M059J (cell line): ENCODE results near the gene GATC. TPM values are rescaled to one million over a fixed set of nuclear protein-coding genes. Genes with fewer than 3 reads are reported as not detected.
A peak's percentile ranks its signal among the peaks of the same experiment; 100 is the strongest.
"Not testable (repeated sequence)": the region's sequence is repeated elsewhere in the genome, so short reads cannot be mapped to it uniquely, and the experiment has no call there.

Experiments used
- DNase-seq: peaks from one replicate; pipeline ENCODE4 v3.0.0-alpha.2; 2012; ENCODE audit warnings: low read depth
- total RNA-seq: library from RNA; depleted of rRNA; stranded (reverse); fragments of >200 nt; shearing (Covaris generic); gene quantifications from 2 replicates; pipeline ENCODE4 v1.2.3, GENCODE V29; 2014

The GATC gene
- total RNA-seq, 1 experiment from 2014 or later = 22.3 TPM

- DNase-seq = peak; percentile 31
Observed at GRCh38 chr12:120470150-120470784, 24.0 kb downstream of the GATC start.

DNA sequence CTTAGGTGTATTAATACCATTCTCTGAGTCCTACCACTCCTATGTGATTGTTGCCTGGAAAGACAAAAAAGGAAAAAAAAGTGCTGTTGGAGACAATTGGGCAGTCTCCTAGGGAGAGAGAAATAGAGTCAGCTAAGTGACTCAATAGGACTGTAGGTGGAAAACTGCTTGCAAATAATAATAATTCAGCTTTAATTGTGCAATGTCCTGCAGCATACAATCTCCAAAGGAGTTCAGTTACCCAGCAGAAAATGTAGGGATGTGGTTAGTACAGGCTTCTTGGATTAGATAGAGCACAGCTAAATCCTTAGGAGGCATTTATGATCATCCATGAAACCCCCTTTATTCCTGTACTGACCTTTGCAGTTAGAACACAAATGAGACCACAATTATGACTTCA is 26.3 kb downstream of the GATC start:
- DNase-seq = no peak

GRCh38 chr12:120473807-120474615 is 27.8 kb downstream of the GATC start:
- no peak for DNase-seq

- peak; percentile 95 for DNase-seq
Observed at GRCh38 chr12:120474616-120474960, 28.3 kb downstream of the GATC start.

- DNase-seq = no peak
Observed at GRCh38 chr12:120475643-120476042, 29.4 kb downstream of the GATC start.

- DNase-seq = no peak
Observed at GRCh38 chr12:120479458-120479857, 33.2 kb downstream of the GATC start.

- no peak for DNase-seq
Observed at GRCh38 chr12:120480211-120480610, 34.0 kb downstream of the GATC start.

DNA sequence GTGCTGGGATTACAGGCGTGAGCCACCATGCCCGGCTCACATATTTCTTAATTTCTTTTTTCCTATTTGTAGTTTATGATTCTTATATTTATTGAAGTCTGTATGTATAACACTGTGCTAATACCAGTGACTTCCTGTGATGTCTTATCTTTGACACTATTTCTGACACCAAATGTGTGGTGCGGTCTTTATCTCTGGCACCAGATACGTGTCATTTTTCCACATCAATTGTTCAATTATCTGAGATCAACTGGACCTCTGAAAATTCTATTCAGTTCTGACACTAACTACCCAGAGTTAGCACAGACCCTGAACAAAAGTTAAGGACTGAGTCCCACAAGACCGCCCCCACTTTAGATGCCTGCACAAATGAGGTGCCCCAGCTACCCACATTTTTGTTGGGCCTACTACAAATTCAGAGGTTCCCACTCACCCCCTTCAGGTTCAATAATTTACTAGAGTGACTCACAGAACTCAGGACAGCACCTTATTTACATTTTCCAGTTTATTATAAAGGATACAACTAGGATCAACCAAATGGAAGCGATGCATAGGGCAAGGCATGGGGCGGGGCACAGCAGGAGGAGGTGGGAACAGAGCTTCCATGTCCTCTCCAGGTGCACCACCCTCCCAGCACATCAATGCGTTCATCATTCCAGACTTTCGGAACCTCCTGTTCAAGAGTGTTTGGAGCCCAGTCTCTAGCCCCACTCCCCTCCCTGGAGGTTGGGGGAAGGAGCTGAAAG is 35.0 kb downstream of the GATC start:
- no peak for DNase-seq

GRCh38 chr12:120483621-120484020 is 37.4 kb downstream of the GATC start:
- no peak for DNase-seq

DNA sequence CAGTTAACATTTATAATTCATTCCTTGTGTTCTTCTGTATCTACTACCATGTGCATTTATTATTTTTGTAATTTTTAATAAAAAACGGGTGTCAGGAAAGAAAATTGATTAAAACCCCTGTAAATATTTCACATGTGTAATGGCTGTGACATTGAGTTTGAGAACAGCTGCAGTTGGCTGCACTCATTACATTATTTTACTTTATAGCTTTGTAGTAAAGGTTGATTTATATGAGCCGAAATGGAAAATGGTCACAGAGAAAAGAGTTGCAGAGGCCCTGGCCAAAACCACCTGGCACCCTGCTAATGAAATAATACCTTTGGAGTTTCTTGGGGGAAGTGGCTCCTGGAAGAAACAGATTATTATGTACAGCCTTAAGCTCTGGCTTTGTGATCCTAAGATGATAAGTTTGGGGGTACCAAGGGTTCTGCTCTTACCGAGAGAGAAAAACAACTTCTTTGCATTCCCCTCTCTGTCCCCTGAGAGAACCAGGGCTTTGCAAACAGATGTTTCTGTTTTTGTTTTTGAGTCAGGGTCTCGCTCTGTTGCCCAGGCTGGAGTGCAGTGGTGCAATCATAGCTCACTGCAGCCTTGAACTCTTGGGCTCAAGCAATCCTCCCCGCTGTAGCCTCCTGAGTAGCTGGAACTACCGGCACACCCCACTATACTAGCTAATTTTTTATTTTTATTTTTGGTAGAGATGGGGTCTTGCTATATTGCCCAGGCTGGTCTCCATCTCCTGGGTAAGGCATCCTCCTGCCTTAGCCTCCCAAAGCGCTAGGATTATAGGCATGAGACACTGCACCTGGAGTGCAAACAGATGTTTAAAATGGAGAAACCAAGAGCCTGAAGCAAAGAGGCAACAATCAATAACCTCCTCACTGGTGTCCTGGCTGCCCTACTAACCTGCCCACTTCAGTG is 40.0 kb downstream of the GATC start:
- DNase-seq = no peak

- not testable (repeated sequence) for DNase-seq
Observed at GRCh38 chr12:120487552-120487951, 41.3 kb downstream of the GATC start.

DNA sequence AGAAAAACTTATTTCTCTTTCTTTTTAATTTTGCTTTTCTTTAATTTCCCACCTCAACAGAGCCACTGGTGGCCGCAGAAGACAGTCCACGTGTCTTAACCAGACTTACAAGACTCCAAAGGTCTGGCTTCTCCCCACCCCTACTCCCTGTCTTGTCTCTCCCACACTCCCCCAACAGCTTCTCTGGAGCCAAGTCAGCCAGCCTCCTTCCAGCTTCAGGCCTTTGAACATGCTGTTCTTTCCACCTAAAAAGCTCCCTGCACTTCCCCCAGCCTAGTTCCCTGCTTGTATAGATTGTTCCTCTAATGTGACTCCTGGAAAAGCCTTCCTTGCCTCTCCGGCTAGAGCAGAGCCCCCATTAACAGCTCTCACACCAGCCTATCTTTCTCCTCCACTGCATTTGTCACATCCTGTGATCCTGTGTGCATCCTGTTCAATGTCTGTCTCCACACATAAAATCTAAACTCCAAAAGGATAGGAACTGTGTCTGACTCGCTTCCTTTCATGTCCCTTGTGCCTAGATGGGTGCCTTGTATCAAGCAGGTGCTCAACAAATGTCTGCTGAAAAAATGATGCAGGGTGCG is 41.9 kb downstream of the GATC start:
- no peak for DNase-seq

DNA sequence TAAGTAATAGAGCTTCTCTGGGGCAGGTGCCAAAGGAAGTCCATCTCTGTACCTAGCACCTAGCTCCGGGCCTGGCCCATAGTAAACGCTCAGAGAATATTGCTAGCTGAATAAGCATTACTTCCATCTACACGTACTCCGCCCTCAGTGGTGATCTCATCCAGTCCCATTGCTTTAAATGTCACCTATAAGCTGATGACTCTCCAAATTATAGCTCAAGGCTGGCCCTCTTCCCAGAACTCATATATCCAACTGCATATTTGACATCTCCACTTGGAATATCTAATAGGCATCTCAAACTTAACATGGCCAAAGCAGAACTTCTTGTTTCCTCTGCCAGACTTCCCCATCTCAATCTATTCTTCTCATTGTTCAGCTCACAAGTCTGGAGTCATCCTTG is 42.8 kb downstream of the GATC start:
- DNase-seq = no peak

- no peak for DNase-seq
Observed at GRCh38 chr12:120490325-120490724, 44.1 kb downstream of the GATC start.

DNA sequence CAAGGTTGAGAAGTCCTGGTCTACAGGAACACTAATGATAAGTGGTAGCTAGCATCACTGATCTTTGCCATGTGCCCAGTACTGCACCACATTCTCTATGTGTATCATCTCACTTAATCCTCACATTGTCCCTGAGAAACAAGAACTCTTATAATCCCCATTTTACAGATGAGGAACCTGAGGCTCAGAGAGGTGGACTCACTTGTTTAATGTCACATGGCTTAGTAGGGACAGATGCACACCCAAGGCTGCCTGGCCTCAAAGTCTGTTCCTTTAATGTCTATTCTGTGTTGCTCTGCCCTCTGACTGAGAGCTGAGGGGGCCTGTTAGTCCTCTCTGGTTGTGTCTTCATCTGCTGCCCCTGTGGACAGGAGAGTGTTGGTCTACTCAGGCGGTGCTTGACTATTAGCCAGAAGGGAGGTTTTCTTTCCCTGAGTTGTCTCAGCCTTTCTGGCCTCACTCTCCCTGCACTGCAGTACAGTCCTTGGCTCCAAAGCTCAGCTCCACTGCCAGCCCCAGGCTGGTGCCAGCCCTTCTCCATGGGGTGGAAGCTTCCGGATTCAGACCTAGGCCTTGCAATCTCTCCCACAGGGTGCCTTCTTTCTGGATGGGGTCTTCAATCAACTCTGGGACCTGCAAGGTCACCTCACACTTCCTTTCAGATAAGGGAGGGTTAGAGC is 44.7 kb downstream of the GATC start:
- no peak for DNase-seq

DNA sequence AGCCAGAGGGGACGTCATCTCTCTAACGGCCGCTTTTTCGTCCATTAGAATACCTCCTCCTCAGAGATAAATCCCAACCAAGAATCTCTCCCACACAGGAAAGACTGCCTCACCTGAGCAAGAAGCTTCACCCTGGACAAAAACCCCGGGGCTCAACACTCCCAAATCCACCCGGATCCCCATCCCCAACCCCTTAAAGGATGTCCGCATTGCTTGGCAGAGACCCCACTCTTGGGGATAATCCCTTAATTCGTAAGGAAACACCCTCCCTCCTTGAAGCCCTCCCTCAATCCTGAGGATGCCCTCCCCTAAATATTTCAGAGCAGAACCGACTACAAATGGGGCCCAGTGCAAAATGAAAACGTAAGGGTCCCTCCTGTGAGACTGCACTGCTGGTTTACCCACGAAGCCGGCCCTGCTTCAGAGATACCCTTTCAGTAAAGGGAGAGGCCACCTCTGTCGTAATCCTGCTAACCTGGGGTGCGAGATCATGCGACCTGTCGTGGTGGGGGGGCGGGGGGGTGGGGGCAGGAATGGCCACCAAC is 49.0 kb downstream of the GATC start:
- DNase-seq = no peak

DNA sequence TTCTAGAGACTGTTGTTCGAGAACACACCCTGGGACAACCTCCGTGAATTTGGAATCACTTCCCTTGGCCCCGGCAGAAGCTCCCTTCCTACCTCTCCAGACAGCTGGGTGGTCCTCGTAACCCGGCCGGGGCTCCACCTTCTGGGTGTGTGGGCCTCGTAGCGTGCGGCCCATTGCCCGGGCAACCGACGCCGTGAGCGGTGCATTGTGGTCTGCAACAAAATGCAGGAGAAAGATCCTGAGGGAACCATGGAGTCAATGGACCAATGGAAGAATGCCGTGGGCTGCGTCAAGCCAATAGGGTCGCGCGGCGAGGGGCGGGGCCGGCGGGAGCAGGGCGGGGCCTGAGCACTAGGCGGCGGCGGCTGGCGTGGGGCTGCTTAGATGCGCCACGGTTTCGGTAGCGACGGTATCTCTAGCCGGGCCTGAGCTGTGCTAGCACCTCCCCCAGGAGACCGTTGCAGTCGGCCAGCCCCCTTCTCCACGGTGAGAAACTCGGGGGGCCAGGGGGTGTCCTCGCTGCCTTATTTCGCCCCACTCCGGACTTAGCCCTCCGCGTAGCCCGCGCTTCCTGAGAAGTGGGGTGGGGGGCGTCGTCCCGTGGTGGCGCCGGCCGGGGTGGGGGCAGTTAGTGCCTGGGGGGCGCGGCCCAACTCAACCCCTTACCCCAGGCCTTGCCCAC is 49.6 kb downstream of the GATC start, which contains the start of gene DYNLL1:
TSS of gene DYNLL1 (plus strand) at position 383 of the 682 bp plus-strand sequence. CDS start 309 bp downstream, outside the sequence.
- DNase-seq = peak; percentile 92

- DNase-seq = peak; percentile 50
Observed at GRCh38 chr12:120496413-120497340, 50.4 kb downstream of the GATC start.
